Stomach smooth muscle (tissue), 2 donors: ENCODE results near the gene FAM124A.

Experiments
- H3K27ac ChIP-seq: one replicate; pipeline ENCODE4 v1.7.0; 2013; ENCODE audit warnings: mild to moderate bottlenecking, low read length, inconsistent platforms
- H3K27me3 ChIP-seq, 2 donors: one replicate each; pipeline ENCODE4 v1.7.0; 2013; ENCODE audit warnings: low read length in 2 of 2; ENCODE audit not compliant: insufficient read depth in 2 of 2, control insufficient read depth in 1 of 2
- H3K36me3 ChIP-seq, 2 donors: one replicate each; pipeline ENCODE4 v1.7.0; 2013; ENCODE audit warnings: low read length in 2 of 2; ENCODE audit not compliant: control insufficient read depth in 2 of 2, insufficient read depth in 2 of 2
- H3K4me1 ChIP-seq: one replicate; pipeline ENCODE4 v1.7.0; 2013; ENCODE audit warnings: low read length; ENCODE audit not compliant: control insufficient read depth, insufficient read depth
- H3K4me3 ChIP-seq, 2 donors: one replicate each; pipeline ENCODE4 v1.7.0; 2013; ENCODE audit warnings: low read length in 2 of 2
- H3K9ac ChIP-seq, 2 donors: one replicate each; pipeline ENCODE4 v1.7.0; 2013; ENCODE audit warnings: low read length in 2 of 2, mild to moderate bottlenecking in 1 of 2
- H3K9me3 ChIP-seq, 2 donors: one replicate each; pipeline ENCODE4 v1.7.0; 2013; ENCODE audit warnings: low read length in 2 of 2; ENCODE audit not compliant: control insufficient read depth in 2 of 2
- donor health status: healthy.
- donor health status: Pancreatic carcinoma.

FAM124A gene

GRCh38 chr13:51324714-51325420 lies 102.7 kb downstream of the FAM124A start:
- Histone ChIP-seq H3K36me3 (no peaks in the 10 kb centered on the region), H3K27me3 (no peaks in the 10 kb centered on the region), H3K9me3 (no peaks in the 10 kb centered on the region), H3K9ac (no peak overlapping the region), H3K4me3 (no peak overlapping the region), H3K4me1 (no peaks in the 10 kb centered on the region), H3K27ac (no peak overlapping the region)

DNA sequence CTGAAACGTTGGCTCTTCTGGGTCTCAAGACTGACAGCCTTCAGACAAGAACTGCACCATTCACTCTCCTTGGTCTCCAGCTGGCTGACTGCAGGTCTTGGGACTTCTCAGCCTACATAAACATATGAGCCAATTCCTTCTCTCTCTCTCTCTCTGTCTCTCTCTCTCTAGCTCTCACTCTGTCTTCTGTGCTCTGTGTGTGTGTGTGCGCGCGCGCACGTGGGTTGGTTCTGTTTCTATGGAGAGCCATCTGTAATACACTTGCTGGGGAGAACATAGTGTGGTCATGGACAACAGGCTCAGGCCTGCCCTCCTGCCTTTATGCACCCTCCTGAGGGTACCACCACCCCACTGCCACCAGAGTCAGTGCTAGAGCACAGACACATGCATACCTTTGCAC lies 103.6 kb downstream of the FAM124A start:
- H3K4me1 ChIP-seq: no peaks in the 10 kb centered on the region
- no peak overlapping the region for H3K4me3 ChIP-seq
- no peak overlapping the region for H3K27ac ChIP-seq
- H3K9me3 ChIP-seq: no peaks in the 10 kb centered on the region
- H3K9ac ChIP-seq: no peak overlapping the region
- no peaks in the 10 kb centered on the region for H3K27me3 ChIP-seq
- H3K36me3 ChIP-seq: no peaks in the 10 kb centered on the region

DNA sequence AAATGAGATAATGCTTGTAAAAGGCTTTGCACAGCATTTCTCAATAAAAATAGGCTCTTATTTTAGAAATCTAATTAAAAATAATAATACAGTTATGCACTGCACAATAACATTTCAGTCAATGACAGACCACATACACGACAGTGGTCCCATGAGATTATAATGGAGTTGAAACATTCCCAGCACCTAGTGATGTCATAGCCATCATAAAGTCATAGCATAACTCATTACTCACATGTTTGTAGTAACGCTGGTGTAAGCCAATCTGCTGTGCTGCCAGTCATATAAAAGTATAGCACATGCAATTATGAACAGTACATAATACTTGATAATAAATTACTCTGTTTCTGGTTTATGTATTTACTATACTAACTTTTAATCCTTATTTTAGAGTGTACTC lies 104.6 kb downstream of the FAM124A start:
- Histone ChIP-seq H3K9ac (no peak overlapping the region), H3K36me3 (no peaks in the 10 kb centered on the region), H3K4me3 (no peak overlapping the region), H3K4me1 (no peaks in the 10 kb centered on the region), H3K27me3 (no peaks in the 10 kb centered on the region), H3K27ac (no peak overlapping the region), H3K9me3 (no peaks in the 10 kb centered on the region)

GRCh38 chr13:51327961-51328360 lies 105.8 kb downstream of the FAM124A start:
- no peak overlapping the region for H3K4me3 ChIP-seq
- H3K9ac ChIP-seq: no peak overlapping the region
- H3K9me3 ChIP-seq: no peaks in the 10 kb centered on the region
- no peaks in the 10 kb centered on the region for H3K36me3 ChIP-seq
- no peaks in the 10 kb centered on the region for H3K4me1 ChIP-seq
- H3K27me3 ChIP-seq: no peaks in the 10 kb centered on the region
- H3K27ac ChIP-seq: no peak overlapping the region

GRCh38 chr13:51328488-51328887 lies 106.3 kb downstream of the FAM124A start:
- H3K9me3 ChIP-seq: no peaks in the 10 kb centered on the region
- H3K4me3 ChIP-seq: no peak overlapping the region
- H3K27me3 ChIP-seq: no peaks in the 10 kb centered on the region
- no peak overlapping the region for H3K27ac ChIP-seq
- H3K36me3 ChIP-seq: no peaks in the 10 kb centered on the region
- no peaks in the 10 kb centered on the region for H3K4me1 ChIP-seq
- no peak overlapping the region for H3K9ac ChIP-seq

GRCh38 chr13:51329606-51330005 lies 107.4 kb downstream of the FAM124A start:
- Histone ChIP-seq H3K27me3 (no peaks in the 10 kb centered on the region), H3K9ac (no peak overlapping the region), H3K27ac (no peak overlapping the region), H3K36me3 (no peaks in the 10 kb centered on the region), H3K9me3 (no peaks in the 10 kb centered on the region), H3K4me1 (no peaks in the 10 kb centered on the region), H3K4me3 (no peak overlapping the region)

DNA sequence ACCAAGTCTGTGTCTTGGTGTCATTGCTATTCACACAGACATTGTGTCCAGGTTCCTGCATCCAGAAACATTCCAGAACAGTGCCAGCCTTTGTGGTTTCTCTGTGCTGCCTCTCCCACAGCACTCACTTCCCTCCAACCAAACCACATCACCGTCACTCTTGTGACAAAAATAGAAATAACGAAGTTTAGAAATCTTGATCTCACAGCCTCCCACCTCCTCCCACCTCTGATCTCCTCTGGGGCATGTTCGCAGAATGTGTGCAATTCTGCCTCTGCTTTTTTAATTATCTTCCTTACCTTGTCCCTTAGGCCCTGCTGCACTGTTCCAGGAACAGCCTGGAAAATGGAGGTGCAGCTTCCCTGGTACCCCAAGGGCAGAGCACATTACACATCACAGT lies 108.6 kb downstream of the FAM124A start:
- no peak overlapping the region for H3K9ac ChIP-seq
- no peaks in the 10 kb centered on the region for H3K9me3 ChIP-seq
- H3K4me3 ChIP-seq: no peak overlapping the region
- no peaks in the 10 kb centered on the region for H3K4me1 ChIP-seq
- H3K27ac ChIP-seq: no peak overlapping the region
- H3K27me3 ChIP-seq: no peaks in the 10 kb centered on the region
- H3K36me3 ChIP-seq: no peaks in the 10 kb centered on the region

- Histone ChIP-seq H3K4me3 (no peak overlapping the region), H3K27me3 (no peaks in the 10 kb centered on the region), H3K9me3 (no peaks in the 10 kb centered on the region), H3K27ac (no peak overlapping the region), H3K4me1 (no peaks in the 10 kb centered on the region), H3K9ac (no peak overlapping the region), H3K36me3 (no peaks in the 10 kb centered on the region)
These were observed 109.2 kb downstream of the FAM124A start for GRCh38 chr13:51331354-51331861.

DNA sequence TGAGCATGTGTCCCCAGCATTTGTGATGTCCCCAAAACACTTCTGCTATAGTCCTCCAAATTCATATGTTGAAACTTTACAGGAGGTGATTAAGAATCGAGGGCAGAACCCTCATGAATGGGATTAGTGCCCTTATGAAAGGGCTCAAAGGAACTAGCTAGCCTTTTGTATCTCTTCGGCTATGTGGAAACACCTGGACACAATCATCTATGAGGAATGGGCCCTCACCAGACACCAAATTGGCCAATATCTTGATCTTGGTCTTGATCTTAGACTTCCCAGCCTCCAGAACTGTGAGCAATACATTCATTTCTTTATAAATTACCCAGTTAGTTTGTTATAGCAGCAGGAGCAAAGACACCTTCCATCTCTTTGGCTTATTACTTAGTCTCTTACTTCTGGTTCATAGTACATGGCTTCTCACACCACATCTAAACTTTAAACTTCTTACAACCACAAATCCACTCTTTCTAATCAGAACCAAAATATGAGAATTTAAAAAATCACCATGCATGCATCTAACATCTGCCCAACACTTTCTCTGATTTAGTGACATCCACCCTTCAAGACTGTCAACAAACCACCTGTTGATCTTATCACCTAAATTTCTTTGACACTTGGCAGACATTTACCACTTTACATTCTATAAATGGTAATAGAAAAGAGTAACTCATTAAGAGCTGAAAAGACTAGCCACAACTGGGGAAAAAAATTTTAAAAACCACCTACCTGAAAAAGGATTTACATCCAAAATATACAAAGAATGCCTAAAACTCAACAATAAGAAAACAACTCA lies 110.6 kb downstream of the FAM124A start:
- H3K36me3 ChIP-seq: no peaks in the 10 kb centered on the region
- H3K27ac ChIP-seq: no peak overlapping the region
- no peak overlapping the region for H3K9ac ChIP-seq
- H3K4me3 ChIP-seq: no peak overlapping the region
- no peaks in the 10 kb centered on the region for H3K9me3 ChIP-seq
- no peaks in the 10 kb centered on the region for H3K4me1 ChIP-seq
- H3K27me3 ChIP-seq: no peaks in the 10 kb centered on the region

- no peaks in the 10 kb centered on the region for H3K27me3 ChIP-seq
- H3K9ac ChIP-seq: no peak overlapping the region
- no peaks in the 10 kb centered on the region for H3K9me3 ChIP-seq
- no peak overlapping the region for H3K4me3 ChIP-seq
- H3K4me1 ChIP-seq: no peaks in the 10 kb centered on the region
- no peaks in the 10 kb centered on the region for H3K36me3 ChIP-seq
- H3K27ac ChIP-seq: no peak overlapping the region
These were observed 111.2 kb downstream of the FAM124A start for GRCh38 chr13:51333421-51333820.

DNA sequence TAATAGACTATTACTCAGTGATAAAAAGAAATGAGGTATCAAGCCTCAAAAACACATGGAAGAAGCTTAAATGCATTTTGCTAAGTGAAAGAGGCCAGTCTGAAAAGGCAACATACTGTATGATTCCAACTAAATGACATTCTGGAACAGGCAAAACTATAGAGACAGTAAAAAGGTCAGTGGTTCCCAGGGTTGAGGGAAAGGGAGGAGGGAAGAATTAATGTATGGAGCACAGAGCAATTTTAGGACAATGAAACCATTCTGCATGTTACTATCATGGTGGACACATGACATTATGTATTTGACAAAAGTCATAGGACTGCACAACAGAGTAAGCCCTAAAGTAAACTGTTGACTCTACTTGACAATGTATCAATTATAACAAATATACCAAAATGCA lies 111.6 kb downstream of the FAM124A start:
- H3K4me1 ChIP-seq: no peaks in the 10 kb centered on the region
- H3K36me3 ChIP-seq: no peaks in the 10 kb centered on the region
- H3K27ac ChIP-seq: no peak overlapping the region
- no peak overlapping the region for H3K4me3 ChIP-seq
- no peaks in the 10 kb centered on the region for H3K27me3 ChIP-seq
- no peak overlapping the region for H3K9ac ChIP-seq
- H3K9me3 ChIP-seq: no peaks in the 10 kb centered on the region
